ENCODE results near the gene DOK1. TPM values are rescaled to one million over a fixed set of nuclear protein-coding genes. Genes with fewer than 3 reads are reported as not detected.
A peak's percentile ranks its signal among the peaks of the same experiment; 100 is the strongest.

The DOK1 gene
- 35.0 and 42.4 TPM in 2 replicates for total RNA-seq (2012; rRNA removed)

DNA sequence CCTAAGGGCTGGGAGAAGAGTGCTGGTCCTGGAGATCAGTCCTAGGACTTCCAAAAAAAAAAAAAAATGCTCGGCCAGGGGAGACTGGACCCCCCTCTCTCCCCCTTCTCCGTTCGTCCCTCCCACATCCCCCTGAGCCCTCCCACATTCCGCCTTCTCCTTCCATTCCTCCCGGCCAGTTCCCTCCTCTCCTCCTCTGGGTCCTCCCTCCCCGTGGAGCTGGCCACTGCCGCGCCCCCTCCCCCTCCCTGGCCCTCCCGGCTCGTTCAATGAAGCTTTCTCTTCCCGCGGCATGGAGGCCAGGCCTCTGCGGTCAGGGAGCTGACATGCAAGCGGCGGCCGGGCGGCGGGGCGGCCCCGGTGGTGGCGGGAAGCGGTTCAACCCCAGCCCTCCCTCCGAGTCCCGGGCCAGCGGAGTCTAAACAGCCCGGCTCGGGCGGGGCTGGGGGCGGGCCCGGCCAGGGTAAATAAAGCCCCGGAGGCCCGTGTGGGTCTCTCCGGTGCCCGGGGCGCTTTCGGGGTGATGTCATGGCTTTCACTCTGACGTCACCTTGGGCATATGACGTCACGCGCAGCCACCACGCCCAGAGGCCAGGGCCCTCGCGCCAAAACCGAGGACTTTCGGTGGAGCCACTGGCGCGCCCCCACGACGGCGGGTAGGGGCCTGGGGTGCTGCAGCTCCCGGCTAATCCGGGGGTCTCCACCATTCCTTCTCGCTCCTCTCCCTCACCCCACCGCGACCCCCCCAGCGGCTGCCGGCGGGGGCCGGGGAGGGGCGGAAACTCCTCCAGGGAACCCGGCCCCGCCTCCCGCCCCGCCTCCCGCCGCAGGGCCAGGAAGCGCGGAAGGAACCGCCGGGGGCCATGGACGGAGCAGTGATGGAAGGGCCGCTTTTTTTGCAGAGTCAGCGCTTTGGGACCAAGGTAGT lies at the start of gene DOK1, which contains the start of gene LOXL3:
Gene DOK1 (plus strand): TSS at position 829 of the 928 bp plus-strand sequence. CDS start 35 bp downstream, at position 864.
Gene LOXL3 (minus strand): TSS at position 51 of the 928 bp plus-strand sequence. CDS start 1,308 bp downstream, outside the sequence.
- H3K9me3 ChIP-seq (replicated peaks; ENCODE audit: low read length): no peaks in the 10 kb centered on the region
- peaks cover 22% of the 10 kb centered on the region for H3K36me3 ChIP-seq (ENCODE audit: insufficient read depth, low read length)
- peaks cover 47% of the 10 kb centered on the region for H3K4me1 ChIP-seq (ENCODE audit: control insufficient read depth, insufficient read depth, low read length)
- peak within 1 kb of the TSS; percentile 100 for H3K4me3 ChIP-seq (ENCODE audit: low read length)
- no peaks in the 10 kb centered on the region for H3K27me3 ChIP-seq (ENCODE audit: control insufficient read depth, insufficient read depth, low read length)
- H3K4me2 ChIP-seq (ENCODE audit: low read length): peak within 1 kb of the TSS; percentile 98
- peak within 1 kb of the TSS; percentile 94 for H3K9ac ChIP-seq (ENCODE audit: low read depth, low read length)

DNA sequence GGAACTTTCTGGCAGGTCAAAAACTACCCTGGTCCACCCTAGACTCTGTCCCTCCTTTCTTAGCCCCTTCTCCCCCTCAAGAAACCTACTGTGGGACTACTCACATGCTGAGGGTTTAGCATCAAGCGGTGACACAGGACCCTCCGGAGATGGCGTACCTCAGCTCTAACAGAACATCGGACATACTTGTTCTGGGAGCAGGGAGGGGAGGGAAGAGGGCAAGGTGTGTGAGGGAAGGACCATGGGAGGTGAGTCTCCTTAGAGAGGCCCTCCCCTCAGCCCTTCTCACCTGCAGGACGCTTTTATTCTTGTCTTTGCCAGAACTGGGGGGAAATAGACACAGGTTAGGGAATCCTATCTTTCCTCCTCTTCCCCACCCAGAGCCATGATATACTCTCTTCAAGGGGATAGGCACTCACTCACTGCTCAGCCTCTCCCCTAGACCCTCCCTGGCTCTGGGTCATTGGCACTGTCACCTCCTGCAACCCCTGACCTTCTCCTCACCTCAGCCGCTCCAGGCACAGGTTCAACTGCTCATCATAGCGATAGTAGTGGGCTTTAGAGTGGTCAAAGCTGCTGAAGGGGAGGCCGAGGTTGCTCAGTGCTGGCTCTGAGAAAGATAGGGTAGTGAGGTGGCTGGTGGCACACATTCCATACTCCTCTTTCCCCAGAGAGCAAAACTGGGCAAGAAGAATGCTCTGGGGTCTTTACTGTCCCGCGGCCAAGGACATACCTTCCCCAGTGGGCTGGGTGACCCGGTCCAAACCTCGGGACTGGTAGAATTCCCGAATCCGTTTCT lies 48.9 kb upstream of the DOK1 start:
- H3K4me3 ChIP-seq (ENCODE audit: low read length): peak overlapping the region; percentile 98

DNA sequence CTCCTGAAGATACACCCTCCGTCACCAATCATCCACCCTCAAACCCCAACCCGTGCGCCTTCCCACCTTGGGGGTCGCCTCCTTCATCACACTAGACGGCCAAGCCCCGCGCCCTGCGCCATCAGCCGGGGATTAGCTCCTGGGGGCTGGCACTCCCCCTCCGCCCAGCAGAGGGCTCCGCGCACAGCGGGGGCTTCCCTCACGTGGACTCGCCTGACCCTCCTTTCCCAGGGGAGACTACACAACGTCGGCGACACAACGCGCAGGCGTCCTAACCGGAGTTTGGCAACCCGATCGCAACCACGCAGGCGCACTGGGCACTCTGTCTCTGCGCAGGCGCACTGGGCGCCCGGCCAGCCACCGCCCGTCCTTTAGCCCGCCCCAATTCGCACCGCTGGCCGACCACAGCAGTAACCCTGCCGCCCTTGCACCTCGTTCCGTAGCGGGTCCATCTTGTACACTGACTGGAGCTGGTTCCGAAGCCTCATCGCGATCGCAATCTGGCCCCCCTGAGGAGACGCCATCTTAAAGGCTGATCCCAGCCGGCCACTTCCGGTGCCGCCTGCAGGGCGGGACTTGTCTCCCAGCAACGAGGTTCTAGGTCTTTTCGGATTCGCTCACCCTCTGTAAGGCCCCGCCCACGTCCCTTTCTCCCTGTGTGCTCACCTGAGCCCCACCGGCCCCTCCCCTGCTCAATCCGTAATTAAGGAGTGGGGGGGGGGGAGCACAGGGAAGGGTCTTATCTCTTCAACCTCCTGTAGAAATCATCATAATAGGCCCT lies 47.2 kb upstream of the DOK1 start, which contains the start of gene PCGF1:
Gene PCGF1 (minus strand): TSS at position 551 of the 781 bp plus-strand sequence. CDS start 27 bp downstream, at position 524.
- Histone ChIP-seq H3K4me1 (ENCODE audit: control insufficient read depth, insufficient read depth, low read length) (peaks cover 53% of the 10 kb centered on the region), H3K36me3 (ENCODE audit: insufficient read depth, low read length) (peaks cover 17% of the 10 kb centered on the region), H3K4me3 (ENCODE audit: low read length) (peak within 1 kb of the TSS; percentile 98), H3K9ac (ENCODE audit: low read depth, low read length) (peak within 1 kb of the TSS; percentile 99), H3K4me2 (ENCODE audit: low read length) (peak within 1 kb of the TSS; percentile 97), H3K27me3 (ENCODE audit: control insufficient read depth, insufficient read depth, low read length) (peaks cover 10% of the 10 kb centered on the region), H3K9me3 (replicated peaks; ENCODE audit: low read length) (no peaks in the 10 kb centered on the region)

More for the DNA sequence above, 48.9 kb upstream of the DOK1 start:
- Histone ChIP-seq H3K27me3 (ENCODE audit: control insufficient read depth, insufficient read depth, low read length) (peaks cover 17% of the 10 kb centered on the region), H3K4me1 (ENCODE audit: control insufficient read depth, insufficient read depth, low read length) (peaks cover 47% of the 10 kb centered on the region), H3K9me3 (replicated peaks; ENCODE audit: low read length) (no peaks in the 10 kb centered on the region), H3K9ac (ENCODE audit: low read depth, low read length) (no peak overlapping the region), H3K36me3 (ENCODE audit: insufficient read depth, low read length) (peaks cover 17% of the 10 kb centered on the region), H3K4me2 (ENCODE audit: low read length) (peak overlapping the region; percentile 75)

GRCh38 chr2:74507926-74508520 lies 46.5 kb upstream of the DOK1 start:
- no peaks in the 10 kb centered on the region for H3K9me3 ChIP-seq (replicated peaks; ENCODE audit: low read length)
- H3K4me1 ChIP-seq (ENCODE audit: control insufficient read depth, insufficient read depth, low read length): peaks cover 46% of the 10 kb centered on the region
- H3K9ac ChIP-seq (ENCODE audit: low read depth, low read length): peak overlapping the region; percentile 99
- peaks cover 15% of the 10 kb centered on the region for H3K27me3 ChIP-seq (ENCODE audit: control insufficient read depth, insufficient read depth, low read length)
- peak overlapping the region; percentile 98 for H3K4me3 ChIP-seq (ENCODE audit: low read length)
- H3K4me2 ChIP-seq (ENCODE audit: low read length): peak overlapping the region; percentile 97
- H3K36me3 ChIP-seq (ENCODE audit: insufficient read depth, low read length): peaks cover 17% of the 10 kb centered on the region

DNA sequence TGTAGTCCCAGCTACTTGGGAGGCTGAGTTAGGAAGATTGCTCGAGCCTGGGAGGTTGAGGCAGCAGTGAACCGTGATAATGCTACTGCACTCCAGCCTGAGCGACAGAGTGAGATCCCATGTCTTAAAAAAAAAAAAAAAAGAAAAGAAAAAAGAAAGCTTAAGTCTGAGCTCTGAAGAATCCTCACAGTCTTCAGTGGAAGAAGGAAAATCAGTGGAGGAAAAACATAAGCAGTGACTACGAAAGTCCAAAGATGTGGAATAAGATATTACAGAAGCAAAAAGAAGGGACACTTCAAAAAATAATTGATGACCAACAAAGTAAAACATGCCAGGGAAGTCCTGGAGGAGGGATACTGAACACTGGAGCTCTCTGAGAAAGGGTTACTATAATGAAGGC lies 44.2 kb upstream of the DOK1 start:
- no peak overlapping the region for H3K4me3 ChIP-seq (ENCODE audit: low read length)
- no peak overlapping the region for H3K4me2 ChIP-seq (ENCODE audit: low read length)
- no peak overlapping the region for H3K9ac ChIP-seq (ENCODE audit: low read depth, low read length)
- H3K4me1 ChIP-seq (ENCODE audit: control insufficient read depth, insufficient read depth, low read length): peaks cover 32% of the 10 kb centered on the region
- H3K27me3 ChIP-seq (ENCODE audit: control insufficient read depth, insufficient read depth, low read length): peaks cover 38% of the 10 kb centered on the region
- H3K9me3 ChIP-seq (replicated peaks; ENCODE audit: low read length): no peaks in the 10 kb centered on the region
- peaks cover 9% of the 10 kb centered on the region for H3K36me3 ChIP-seq (ENCODE audit: insufficient read depth, low read length)

- peaks cover 48% of the 10 kb centered on the region for H3K27me3 ChIP-seq (ENCODE audit: control insufficient read depth, insufficient read depth, low read length)
- no peak overlapping the region for H3K9ac ChIP-seq (ENCODE audit: low read depth, low read length)
- peaks cover under 1% of the 10 kb centered on the region for H3K9me3 ChIP-seq (replicated peaks; ENCODE audit: low read length)
- H3K36me3 ChIP-seq (ENCODE audit: insufficient read depth, low read length): no peaks in the 10 kb centered on the region
- H3K4me1 ChIP-seq (ENCODE audit: control insufficient read depth, insufficient read depth, low read length): peaks cover 24% of the 10 kb centered on the region
- H3K4me2 ChIP-seq (ENCODE audit: low read length): peak overlapping the region; percentile 25
- H3K4me3 ChIP-seq (ENCODE audit: low read length): no peak overlapping the region
Measured at GRCh38 chr2:74511104-74511989, 43.2 kb upstream of the DOK1 start.

GRCh38 chr2:74512744-74513604 lies 41.5 kb upstream of the DOK1 start:
- H3K4me1 ChIP-seq (ENCODE audit: control insufficient read depth, insufficient read depth, low read length): peaks cover 15% of the 10 kb centered on the region
- H3K4me2 ChIP-seq (ENCODE audit: low read length): no peak overlapping the region
- H3K27me3 ChIP-seq (ENCODE audit: control insufficient read depth, insufficient read depth, low read length): peaks cover 62% of the 10 kb centered on the region
- no peaks in the 10 kb centered on the region for H3K36me3 ChIP-seq (ENCODE audit: insufficient read depth, low read length)
- peaks cover 5% of the 10 kb centered on the region for H3K9me3 ChIP-seq (replicated peaks; ENCODE audit: low read length)
- no peak overlapping the region for H3K9ac ChIP-seq (ENCODE audit: low read depth, low read length)
- no peak overlapping the region for H3K4me3 ChIP-seq (ENCODE audit: low read length)

- peak overlapping the region; percentile 57 for H3K4me2 ChIP-seq (ENCODE audit: low read length)
- peaks cover 10% of the 10 kb centered on the region for H3K4me1 ChIP-seq (ENCODE audit: control insufficient read depth, insufficient read depth, low read length)
- no peak overlapping the region for H3K9ac ChIP-seq (ENCODE audit: low read depth, low read length)
- no peaks in the 10 kb centered on the region for H3K36me3 ChIP-seq (ENCODE audit: insufficient read depth, low read length)
- H3K9me3 ChIP-seq (replicated peaks; ENCODE audit: low read length): peaks cover 5% of the 10 kb centered on the region
- H3K27me3 ChIP-seq (ENCODE audit: control insufficient read depth, insufficient read depth, low read length): peaks cover 70% of the 10 kb centered on the region
- no peak overlapping the region for H3K4me3 ChIP-seq (ENCODE audit: low read length)
Measured at GRCh38 chr2:74513605-74514367, 40.7 kb upstream of the DOK1 start.
